ENCODE data around the gene SAMD11.

Gene SAMD11

DNA sequence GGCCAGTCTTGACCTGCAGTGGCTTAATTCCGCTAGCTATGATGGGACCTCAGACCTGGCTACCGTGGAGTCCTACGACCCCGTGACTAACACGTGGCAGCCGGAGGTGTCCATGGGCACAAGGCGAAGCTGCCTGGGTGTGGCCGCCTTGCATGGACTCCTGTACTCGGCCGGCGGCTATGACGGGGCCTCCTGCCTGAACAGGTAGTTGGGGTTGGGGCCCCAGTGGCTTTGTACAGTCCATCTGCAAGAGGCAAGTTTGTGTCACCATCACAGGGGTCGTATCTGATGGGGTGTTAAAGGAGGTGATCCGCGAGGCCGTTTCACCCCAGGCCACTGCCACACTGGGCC, 39.6 kb downstream of the SAMD11 start:
- H3K9me3 ChIP-seq (replicated peaks; ENCODE audit: insufficient read depth, low read length) = no peaks in the 10 kb centered on the region
- H3K9me2 ChIP-seq (replicated peaks; ENCODE audit: insufficient read depth, low read length) = no peaks in the 10 kb centered on the region
- H3K36me3 ChIP-seq (replicated peaks; ENCODE audit: insufficient read depth, low read length) = no peaks in the 10 kb centered on the region
- H3K27me3 ChIP-seq (replicated peaks; ENCODE audit: insufficient read depth, low read length) = no peaks in the 10 kb centered on the region
- H4K20me1 ChIP-seq (ENCODE audit: insufficient read depth, low read length) = no peaks in the 10 kb centered on the region
- no peak overlapping the region for H2AFZ ChIP-seq (ENCODE audit: low read length)
- peaks cover 4% of the 10 kb centered on the region; the same call in 1 of the 2 replicates for H3F3A ChIP-seq (ENCODE audit: insufficient read depth, low read length)
- H3K27ac ChIP-seq (ENCODE audit: low read length) = no peak overlapping the region
- H3K4me3 ChIP-seq (ENCODE audit: low read length) = no peak overlapping the region
- H3K79me2 ChIP-seq (ENCODE audit: low read length) = peaks cover 8% of the 10 kb centered on the region
- H3K9ac ChIP-seq (ENCODE audit: low read length) = no peak overlapping the region
- DNase-seq = no peak
- no peak for TF ChIP-seq EZH2phosphoT487 (IDR thresholded peaks at IDR 0.05; ENCODE audit: low read length)
- TF ChIP-seq EZH2 (optimal IDR thresholded peaks at IDR 0.05; ENCODE audit: low read depth, low read length) = no peak
- TF ChIP-seq, protein P1, sequence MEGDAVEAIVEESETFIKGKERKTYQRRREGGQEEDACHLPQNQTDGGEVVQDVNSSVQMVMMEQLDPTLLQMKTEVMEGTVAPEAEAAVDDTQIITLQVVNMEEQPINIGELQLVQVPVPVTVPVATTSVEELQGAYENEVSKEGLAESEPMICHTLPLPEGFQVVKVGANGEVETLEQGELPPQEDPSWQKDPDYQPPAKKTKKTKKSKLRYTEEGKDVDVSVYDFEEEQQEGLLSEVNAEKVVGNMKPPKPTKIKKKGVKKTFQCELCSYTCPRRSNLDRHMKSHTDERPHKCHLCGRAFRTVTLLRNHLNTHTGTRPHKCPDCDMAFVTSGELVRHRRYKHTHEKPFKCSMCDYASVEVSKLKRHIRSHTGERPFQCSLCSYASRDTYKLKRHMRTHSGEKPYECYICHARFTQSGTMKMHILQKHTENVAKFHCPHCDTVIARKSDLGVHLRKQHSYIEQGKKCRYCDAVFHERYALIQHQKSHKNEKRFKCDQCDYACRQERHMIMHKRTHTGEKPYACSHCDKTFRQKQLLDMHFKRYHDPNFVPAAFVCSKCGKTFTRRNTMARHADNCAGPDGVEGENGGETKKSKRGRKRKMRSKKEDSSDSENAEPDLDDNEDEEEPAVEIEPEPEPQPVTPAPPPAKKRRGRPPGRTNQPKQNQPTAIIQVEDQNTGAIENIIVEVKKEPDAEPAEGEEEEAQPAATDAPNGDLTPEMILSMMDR (IDR thresholded peaks at IDR 0.05; ENCODE audit: low read length) = no peak
- no peak overlapping the region for H3K4me2 ChIP-seq (ENCODE audit: low read depth, low read length)
- H3K4me1 ChIP-seq (ENCODE audit: low read length) = peaks cover 9% of the 10 kb centered on the region

DNA sequence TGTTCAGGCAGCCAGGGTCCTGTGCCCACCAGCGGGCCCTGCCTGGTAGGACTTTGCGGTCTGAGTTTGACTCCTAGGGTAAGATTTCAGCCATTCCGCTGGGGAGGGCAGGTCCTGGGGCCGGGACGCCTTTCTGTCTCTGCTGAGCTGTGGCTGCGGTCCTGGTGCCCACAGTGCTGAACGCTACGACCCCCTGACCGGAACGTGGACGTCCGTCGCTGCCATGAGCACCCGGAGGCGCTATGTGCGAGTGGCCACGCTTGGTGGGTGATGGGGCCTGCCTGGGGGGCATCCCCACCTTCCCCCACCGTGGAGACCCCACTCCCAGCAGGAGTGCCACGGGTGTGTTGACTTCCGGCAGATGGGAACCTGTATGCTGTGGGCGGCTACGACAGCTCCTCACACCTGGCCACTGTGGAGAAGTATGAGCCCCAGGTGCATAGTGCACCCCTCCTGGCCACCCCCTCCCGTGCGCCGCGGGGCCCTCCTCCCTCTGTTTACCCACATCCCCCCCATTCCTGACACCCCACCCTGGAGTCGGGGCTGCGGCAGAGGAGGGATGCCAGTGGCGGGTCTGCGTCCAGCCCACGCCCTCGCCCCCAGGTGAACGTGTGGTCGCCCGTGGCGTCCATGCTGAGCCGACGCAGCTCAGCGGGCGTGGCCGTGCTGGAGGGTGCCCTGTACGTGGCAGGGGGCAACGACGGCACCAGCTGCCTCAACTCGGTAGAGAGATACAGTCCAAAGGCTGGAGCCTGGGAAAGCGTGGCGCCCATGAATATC, 40.2 kb downstream of the SAMD11 start:
- Histone ChIP-seq H3K4me1 (ENCODE audit: low read length) (peaks cover 9% of the 10 kb centered on the region), H3K36me3 (replicated peaks; ENCODE audit: insufficient read depth, low read length) (no peaks in the 10 kb centered on the region), H3K79me2 (ENCODE audit: low read length) (peaks cover 2% of the 10 kb centered on the region), H3K27ac (ENCODE audit: low read length) (no peak overlapping the region), H3K4me3 (ENCODE audit: low read length) (no peak overlapping the region), H3K27me3 (replicated peaks; ENCODE audit: insufficient read depth, low read length) (no peaks in the 10 kb centered on the region), H3K9me2 (replicated peaks; ENCODE audit: insufficient read depth, low read length) (no peaks in the 10 kb centered on the region), H3K4me2 (ENCODE audit: low read depth, low read length) (no peak overlapping the region), H3F3A (ENCODE audit: insufficient read depth, low read length) (peaks cover 4% of the 10 kb centered on the region; the same call in 1 of the 2 replicates), H3K9ac (ENCODE audit: low read length) (no peak overlapping the region), H4K20me1 (ENCODE audit: insufficient read depth, low read length) (no peaks in the 10 kb centered on the region), H3K9me3 (replicated peaks; ENCODE audit: insufficient read depth, low read length) (no peaks in the 10 kb centered on the region), H2AFZ (ENCODE audit: low read length) (no peak overlapping the region)
- no peak for DNase-seq
- TF ChIP-seq, protein P1 (IDR thresholded peaks at IDR 0.05; ENCODE audit: low read length) = no peak
- TF ChIP-seq EZH2 (optimal IDR thresholded peaks at IDR 0.05; ENCODE audit: low read depth, low read length) (no peak), EZH2phosphoT487 (IDR thresholded peaks at IDR 0.05; ENCODE audit: low read length) (no peak)

DNA sequence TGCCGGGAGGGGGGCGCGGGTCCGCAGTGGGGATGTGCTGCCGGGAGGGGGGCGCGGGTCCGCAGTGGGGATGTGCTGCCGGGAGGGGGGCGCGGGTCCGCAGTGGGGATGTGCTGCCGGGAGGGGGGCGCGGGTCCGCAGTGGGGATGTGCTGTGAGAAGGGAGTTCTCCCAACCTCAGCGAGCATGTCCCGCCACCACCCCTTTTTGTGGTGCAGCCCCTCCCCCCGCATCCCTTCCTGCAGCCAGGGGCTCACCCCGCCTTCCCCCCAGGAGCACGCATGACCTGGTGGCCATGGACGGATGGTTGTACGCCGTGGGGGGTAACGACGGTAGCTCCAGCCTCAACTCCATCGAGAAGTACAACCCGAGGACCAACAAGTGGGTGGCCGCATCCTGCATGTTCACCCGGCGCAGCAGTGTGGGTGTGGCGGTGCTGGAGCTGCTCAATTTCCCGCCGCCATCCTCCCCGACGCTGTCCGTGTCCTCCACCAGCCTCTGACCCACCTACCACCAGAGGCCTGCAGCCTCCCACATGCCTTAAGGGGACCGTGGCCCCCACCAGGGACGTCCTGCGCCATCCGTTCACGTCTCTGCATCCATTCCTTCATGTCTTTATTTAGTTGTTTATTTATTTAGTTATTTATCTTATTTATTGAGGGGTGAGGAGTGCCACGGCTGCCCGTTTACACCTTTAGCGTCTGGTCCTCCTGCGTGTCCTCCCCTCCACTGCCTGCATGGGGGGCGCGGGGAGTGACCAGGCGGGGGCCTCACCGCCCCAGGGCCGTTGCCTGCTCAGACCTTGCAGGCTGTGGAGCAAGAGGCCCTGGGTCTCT, 41.2 kb downstream of the SAMD11 start:
- Histone ChIP-seq H3K4me3 (ENCODE audit: low read length) (no peak overlapping the region), H3K27me3 (replicated peaks; ENCODE audit: insufficient read depth, low read length) (no peaks in the 10 kb centered on the region), H4K20me1 (ENCODE audit: insufficient read depth, low read length) (no peaks in the 10 kb centered on the region)

More for the DNA sequence above, 41.2 kb downstream of the SAMD11 start:
- Histone ChIP-seq H3K9me2 (replicated peaks; ENCODE audit: insufficient read depth, low read length) (no peaks in the 10 kb centered on the region), H3K4me2 (ENCODE audit: low read depth, low read length) (no peak overlapping the region), H3K36me3 (replicated peaks; ENCODE audit: insufficient read depth, low read length) (no peaks in the 10 kb centered on the region), H3K27ac (ENCODE audit: low read length) (no peak overlapping the region), H3F3A (ENCODE audit: insufficient read depth, low read length) (peaks cover 4% of the 10 kb centered on the region; the same call in 1 of the 2 replicates), H3K79me2 (ENCODE audit: low read length) (no peaks in the 10 kb centered on the region), H3K9me3 (replicated peaks; ENCODE audit: insufficient read depth, low read length) (no peaks in the 10 kb centered on the region), H3K9ac (ENCODE audit: low read length) (no peak overlapping the region), H2AFZ (ENCODE audit: low read length) (no peak overlapping the region), H3K4me1 (ENCODE audit: low read length) (peaks cover 9% of the 10 kb centered on the region)
- DNase-seq = no peak
- TF ChIP-seq EZH2phosphoT487 (IDR thresholded peaks at IDR 0.05; ENCODE audit: low read length) = no peak
- TF ChIP-seq EZH2 (optimal IDR thresholded peaks at IDR 0.05; ENCODE audit: low read depth, low read length) = no peak
- TF ChIP-seq, protein P1 (IDR thresholded peaks at IDR 0.05; ENCODE audit: low read length) = no peak
